ENCODE measurements around the gene FAM83G. TPM values are rescaled to one million over a fixed set of nuclear protein-coding genes. Genes with fewer than 3 reads are reported as not detected.

Gene FAM83G
- total RNA-seq, 1 experiment from 2014 or later = 38.7 TPM

GRCh38 chr17:19005137-19005773 lies 691 bp upstream of the FAM83G start:
- no peak for TF ChIP-seq CTCF (conservative IDR thresholded peaks at IDR 0.05)
- Histone ChIP-seq H2BK5ac (ENCODE audit: insufficient read length, low read length) (no peak overlapping the region), H3K27me3 (ENCODE audit: insufficient read depth, low read length) (no peaks in the 10 kb centered on the region), H3K27ac (ENCODE audit: insufficient read length, low read depth, low read length) (no peak overlapping the region), H2BK20ac (ENCODE audit: low read depth, low read length, poor library complexity, severe bottlenecking) (no peak overlapping the region), H3K9me3 (ENCODE audit: control insufficient read depth, low read depth, low read length) (no peaks in the 10 kb centered on the region), H3K56ac (ENCODE audit: insufficient read length, low read depth, low read length) (no peak overlapping the region), H2BK12ac (ENCODE audit: insufficient read length, low read depth, low read length) (no peak overlapping the region), H4K20me1 (ENCODE audit: control insufficient read depth, insufficient read depth, insufficient read length) (no peaks in the 10 kb centered on the region), H2BK15ac (ENCODE audit: low read depth, low read length) (no peak overlapping the region), H2AK5ac (ENCODE audit: insufficient read length, low read length) (no peak overlapping the region), H3K9ac (ENCODE audit: extremely low read depth, insufficient read length, low read length) (peak overlapping the region; percentile 55), H3K23me2 (ENCODE audit: insufficient read length, low read depth, low read length, poor library complexity, severe bottlenecking) (peaks cover 12% of the 10 kb centered on the region), H4K91ac (ENCODE audit: insufficient read length, low read depth, low read length) (no peak overlapping the region), H3K79me1 (ENCODE audit: insufficient read depth, low read depth, low read length, poor library complexity, severe bottlenecking) (peaks cover 9% of the 10 kb centered on the region), H3K4ac (ENCODE audit: low read depth, low read length) (no peak overlapping the region), H3T11ph (ENCODE audit: low read length) (no peak overlapping the region), H4K8ac (replicated peaks; ENCODE audit: insufficient read length, low read depth, low read length) (no peak overlapping the region), H3K18ac (ENCODE audit: insufficient read length, low read depth, low read length) (peak overlapping the region; percentile 43), H3K4me1 (ENCODE audit: insufficient read depth, low read length) (no peaks in the 10 kb centered on the region; the same call in 1 of the 2 replicates), H2BK120ac (ENCODE audit: low read depth, low read length, poor library complexity, severe bottlenecking) (no peak overlapping the region), H3K79me2 (ENCODE audit: insufficient read depth, low read length) (peaks cover 4% of the 10 kb centered on the region; the same call in 1 of the 2 replicates), H3K14ac (ENCODE audit: insufficient read depth, low read length) (0 out of 2 replicates have a peak overlapping the region, but pooled peaks have one; percentile 54), H2AFZ (ENCODE audit: low read length) (no peak overlapping the region), H3K23ac (ENCODE audit: insufficient read length, low read depth, low read length) (no peak overlapping the region), H4K5ac (ENCODE audit: insufficient read length, low read depth, low read length) (no peak overlapping the region), H3K4me2 (ENCODE audit: insufficient read depth, insufficient read length, low read length) (peak overlapping the region; percentile 77)
- no CpG with 5 or more reads among the region's 13 CpGs for WGBS (ENCODE audit: extremely low coverage, insufficient read length, low lambda C conversion rate)
- peaks cover 0 to 27% (median 21%) of the 10 kb centered on the region in 3 experiments; a peak in 6 of 7 replicates for H3K36me3 Mint-ChIP-seq (ENCODE audit: insufficient read depth in 1 of 3, low read depth in 3 of 3)
- peaks cover 16 to 29% of the 10 kb centered on the region in 2 experiments for H3K4me1 Mint-ChIP-seq
- peaks cover 5% of the 10 kb centered on the region; the same call in 1 of the 2 replicates for H3K27me3 Mint-ChIP-seq (ENCODE audit: low read depth)
- peaks cover 3 to 8% of the 10 kb centered on the region in 2 experiments; a peak in 4 of 5 replicates for H3K9me3 Mint-ChIP-seq
- peak overlapping the region; percentile 70 to 79 for H3K4me3 Mint-ChIP-seq
- no peak for DNase-seq
- H3K27ac Mint-ChIP-seq = peak overlapping the region in 1 of 3 experiments; percentile 23; a peak in 1 of 7 replicates
